Lung (tissue), 12 donors: ENCODE results near the gene GORASP1. TPM values are rescaled to one million over a fixed set of nuclear protein-coding genes. Genes with fewer than 3 reads are reported as not detected.
A peak's percentile ranks its signal among the peaks of the same experiment; 100 is the strongest.

ENCODE experiments used
- ATAC-seq: fragments of 200-7000 bp; cut with Tn5 transposase; one replicate; pipeline ENCODE4 v1.9.1; 2020; ENCODE audit warnings: moderate number of reproducible peaks; ENCODE audit not compliant: insufficient read depth, low FRiP score
- DNase-seq, 3 donors: peaks; one replicate each; pipeline ENCODE4 v3.0.0-alpha.2; 2013 to 2017
- H3K27ac ChIP-seq, 2 donors: one replicate each; pipeline ENCODE4 v1.5.1; 2013; ENCODE audit warnings: mild to moderate bottlenecking in 2 of 2, moderate library complexity in 2 of 2, control low read depth in 1 of 2, inconsistent platforms in 1 of 2, low read depth in 1 of 2, low read length in 1 of 2
- H3K27me3 ChIP-seq, 3 donors: one replicate each; pipeline ENCODE4 v1.5.1; 2013; ENCODE audit warnings: low read length in 2 of 3; ENCODE audit not compliant: control insufficient read depth in 3 of 3, insufficient read depth in 3 of 3
- H3K36me3 ChIP-seq, 4 donors: one replicate each; pipeline ENCODE4 v1.5.1; 2013; ENCODE audit warnings: low read length in 4 of 4, mild to moderate bottlenecking in 1 of 4, moderate library complexity in 1 of 4; ENCODE audit not compliant: control insufficient read depth in 4 of 4, insufficient read depth in 4 of 4
- H3K4me1 ChIP-seq, 5 donors: one replicate each; pipeline ENCODE4 v1.5.1; 2013; ENCODE audit warnings: low read length in 5 of 5, mild to moderate bottlenecking in 2 of 5, moderate library complexity in 1 of 5; ENCODE audit not compliant: control insufficient read depth in 5 of 5, insufficient read depth in 5 of 5
- H3K4me3 ChIP-seq: one replicate; pipeline ENCODE4 v1.5.1; 2013; ENCODE audit warnings: mild to moderate bottlenecking, control low read depth, moderate library complexity
- H3K9ac ChIP-seq, 2 donors: one replicate each; pipeline ENCODE4 v1.5.1; 2013; ENCODE audit warnings: low read length in 2 of 2, control low read depth in 1 of 2; ENCODE audit not compliant: insufficient read depth in 1 of 2
- H3K9me3 ChIP-seq, 4 donors: one replicate each; pipeline ENCODE4 v1.5.1; 2013; ENCODE audit warnings: low read length in 3 of 4, mild to moderate bottlenecking in 1 of 4, moderate library complexity in 1 of 4; ENCODE audit not compliant: control insufficient read depth in 4 of 4, insufficient read depth in 3 of 4
- WGBS, 2 donors: extraction: QIAGEN DNeasy Blood & Tissue Kit; methylation state at CpG; one replicate each; pipeline ENCODE4 v1.1.7; 2013; 5-methylcytosine and 5-hydroxymethylcytosine counted together
- polyA plus RNA-seq, 2 donors: library from polyadenylated mRNA; stranded (reverse); fragments of 200-250 nt; gene quantifications; one replicate each; pipeline ENCODE4 v1.2.1, GENCODE V29; 2013
- total RNA-seq, 2 donors: library from RNA; depleted of rRNA in 1 of 2; stranded (reverse); fragments of >200 nt in 1 of 2; gene quantifications; one replicate each; pipeline ENCODE4 v1.2.1, GENCODE V29; 2014 to 2021
- TF ChIP-seq, protein P1 (sequence below): IDR thresholded peaks from 2 replicates; pipeline ENCODE4 v1.5.1; 2012; ENCODE audit warnings: mild to moderate bottlenecking; ENCODE audit errors: control extremely low read depth, extremely low read depth
- donor health status: control.
- donor health status: control.
- donor health status: Bipolar disorder and iron deficiency.
- donor health status: healthy.
- donor health status: DM: yes; HTN: yes; CAD: no.

The GORASP1 gene
- total and polyA plus RNA-seq, 4 donors = 28.7 to 71.1 (median 48.5) TPM

DNA sequence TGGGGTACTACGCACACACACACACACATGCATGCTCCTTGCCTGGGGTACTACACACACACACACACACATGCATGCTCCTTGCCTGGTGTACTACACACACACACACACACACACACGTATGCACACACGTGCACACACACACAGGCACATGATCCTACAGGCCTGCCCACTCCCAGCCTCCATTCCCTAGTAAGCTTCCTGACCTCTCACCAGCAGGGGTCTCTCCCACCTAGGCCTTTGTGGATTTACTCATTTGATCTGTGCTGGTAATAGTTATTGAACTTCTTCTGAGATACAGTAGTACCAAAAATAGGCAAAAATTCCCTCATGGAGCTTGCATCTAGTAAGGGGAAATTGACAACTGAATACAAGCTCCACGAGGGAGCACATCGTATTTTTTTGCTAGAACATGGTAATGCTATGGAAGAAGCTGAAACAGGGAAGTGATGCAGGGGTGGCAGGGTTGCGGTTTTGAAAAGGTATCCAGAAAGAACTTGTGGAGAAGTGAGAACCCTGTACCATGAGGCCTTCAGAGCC, 19.2 kb upstream of the GORASP1 start:
- Histone ChIP-seq H3K9ac (no peak overlapping the region), H3K27me3 (no peaks in the 10 kb centered on the region), H3K36me3 (peaks cover 0 to 2% (median 0%) of the 10 kb centered on the region in 4 donors), H3K27ac (peak overlapping the region in 1 of 2 donors; percentile 77), H3K9me3 (no peaks in the 10 kb centered on the region), H3K4me1 (peaks cover 0 to 9% (median 0%) of the 10 kb centered on the region in 5 donors), H3K4me3 (no peak overlapping the region)
- ATAC-seq (no peak), DNase-seq (peak; percentile 62 to 73 (median 73))
- TF ChIP-seq, protein P1, sequence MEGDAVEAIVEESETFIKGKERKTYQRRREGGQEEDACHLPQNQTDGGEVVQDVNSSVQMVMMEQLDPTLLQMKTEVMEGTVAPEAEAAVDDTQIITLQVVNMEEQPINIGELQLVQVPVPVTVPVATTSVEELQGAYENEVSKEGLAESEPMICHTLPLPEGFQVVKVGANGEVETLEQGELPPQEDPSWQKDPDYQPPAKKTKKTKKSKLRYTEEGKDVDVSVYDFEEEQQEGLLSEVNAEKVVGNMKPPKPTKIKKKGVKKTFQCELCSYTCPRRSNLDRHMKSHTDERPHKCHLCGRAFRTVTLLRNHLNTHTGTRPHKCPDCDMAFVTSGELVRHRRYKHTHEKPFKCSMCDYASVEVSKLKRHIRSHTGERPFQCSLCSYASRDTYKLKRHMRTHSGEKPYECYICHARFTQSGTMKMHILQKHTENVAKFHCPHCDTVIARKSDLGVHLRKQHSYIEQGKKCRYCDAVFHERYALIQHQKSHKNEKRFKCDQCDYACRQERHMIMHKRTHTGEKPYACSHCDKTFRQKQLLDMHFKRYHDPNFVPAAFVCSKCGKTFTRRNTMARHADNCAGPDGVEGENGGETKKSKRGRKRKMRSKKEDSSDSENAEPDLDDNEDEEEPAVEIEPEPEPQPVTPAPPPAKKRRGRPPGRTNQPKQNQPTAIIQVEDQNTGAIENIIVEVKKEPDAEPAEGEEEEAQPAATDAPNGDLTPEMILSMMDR = peak; percentile 39
- WGBS, 2 donors = 33 to 47% methylated on average over 6 of the region's 6 CpGs

DNA sequence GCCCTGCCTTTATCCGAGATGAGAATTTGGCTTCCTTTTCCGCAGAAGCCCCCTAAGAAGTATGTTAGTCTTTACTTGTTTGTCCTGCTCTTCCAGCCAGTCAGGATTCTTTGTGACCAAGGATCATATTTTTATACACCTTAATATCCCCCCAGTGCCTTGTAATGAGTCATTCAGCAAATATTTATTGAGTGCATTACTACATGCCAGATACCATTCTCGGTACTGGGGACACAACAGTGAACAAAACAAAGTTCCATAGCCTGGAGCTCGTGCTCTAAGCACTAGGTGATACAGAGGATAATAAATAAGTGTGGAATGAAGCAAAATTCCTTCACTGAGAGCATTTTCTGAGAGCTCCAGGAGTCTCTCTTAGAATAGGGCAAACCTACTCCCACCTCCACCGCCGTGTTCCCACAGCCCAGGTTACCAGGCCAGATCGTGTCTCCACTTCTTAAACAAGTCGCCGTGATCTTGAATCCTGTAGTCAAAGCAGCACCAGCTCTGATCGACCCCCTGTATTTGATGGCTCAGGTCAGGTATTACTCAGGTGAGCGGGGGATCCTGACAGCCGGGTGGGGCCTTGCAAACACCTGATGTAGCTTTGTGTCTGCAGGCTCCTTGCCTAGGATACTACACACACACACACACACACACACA, 18.5 kb upstream of the GORASP1 start:
- Histone ChIP-seq H3K27me3 (no peaks in the 10 kb centered on the region), H3K4me1 (peaks cover 0 to 9% (median 0%) of the 10 kb centered on the region in 5 donors), H3K4me3 (no peak overlapping the region), H3K36me3 (no peaks in the 10 kb centered on the region), H3K9me3 (no peaks in the 10 kb centered on the region), H3K9ac (no peak overlapping the region), H3K27ac (peak overlapping the region in 1 of 2 donors; percentile 77)
- WGBS, 2 donors = 64 to 75% methylated on average over 12 of the region's 12 CpGs
- TF ChIP-seq, protein P1 = no peak
- peak in 2 of 3 donors; percentile 38 to 55 for DNase-seq
- ATAC-seq = peak; percentile 59

DNA sequence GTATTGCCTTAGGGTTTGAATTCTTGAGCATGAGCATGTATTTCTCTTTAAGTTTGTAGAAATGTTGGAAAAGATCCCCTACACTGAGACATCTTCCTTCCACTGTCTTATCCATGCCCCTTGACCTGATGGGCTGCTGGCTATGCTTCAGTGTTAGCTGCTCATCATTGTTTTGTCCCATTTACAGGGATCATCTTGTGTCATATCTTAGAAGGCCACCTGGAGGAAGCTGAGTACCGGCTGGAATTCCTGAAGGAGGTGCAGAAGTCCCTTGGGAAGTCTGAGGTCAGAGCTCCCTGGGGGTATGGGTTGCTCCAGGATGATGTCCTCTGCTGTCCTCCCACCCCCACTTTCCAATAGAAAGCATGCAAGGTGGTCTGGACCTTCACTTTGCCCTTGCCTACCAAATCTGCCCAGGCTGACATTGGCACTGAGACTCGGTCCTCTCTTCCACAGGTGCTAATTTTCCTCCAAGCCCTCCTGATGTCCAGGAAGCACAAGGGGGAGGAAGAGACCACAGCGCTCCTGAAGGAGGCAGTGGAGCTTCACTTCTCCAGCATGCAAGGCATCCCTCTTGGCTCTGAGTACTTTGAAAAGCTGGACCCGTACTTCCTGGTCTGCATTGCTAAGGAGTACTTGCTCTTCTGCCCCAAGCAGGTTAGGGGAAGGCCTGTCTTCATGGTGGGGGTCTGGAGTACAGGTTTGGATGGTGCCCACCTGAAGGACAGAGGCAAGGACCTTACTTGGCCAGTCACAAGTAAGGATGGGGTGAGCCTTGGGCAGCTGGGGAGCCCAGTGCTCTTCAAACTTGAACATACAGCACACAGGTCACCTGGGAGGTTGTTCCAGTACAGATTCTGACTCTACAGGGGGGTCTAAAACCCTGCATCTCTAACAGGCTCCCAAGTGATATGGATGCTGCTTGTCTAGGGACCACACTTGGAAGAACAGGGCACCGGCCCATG, 17.7 kb upstream of the GORASP1 start:
- DNase-seq (peak; percentile 33 to 61 (median 48)), ATAC-seq (no peak)
- 66 to 81% methylated on average over 5 of the region's 5 CpGs for WGBS, 2 donors

More for the DNA sequence above, 17.7 kb upstream of the GORASP1 start:
- H3K9me3 ChIP-seq = no peaks in the 10 kb centered on the region
- TF ChIP-seq, protein P1 = peak; percentile 5
- no peak overlapping the region for H3K9ac ChIP-seq
- H3K27me3 ChIP-seq = no peaks in the 10 kb centered on the region
- H3K36me3 ChIP-seq = peaks cover 0 to 6% (median 0%) of the 10 kb centered on the region in 4 donors
- H3K27ac ChIP-seq = peak overlapping the region in 1 of 2 donors; percentile 66
- H3K4me3 ChIP-seq = no peak overlapping the region
- peaks cover 0 to 6% (median 0%) of the 10 kb centered on the region in 5 donors for H3K4me1 ChIP-seq
